Tibial nerve (tissue), 4 donors: Measurements from ENCODE around the gene RRM2.

ENCODE experiments used
- CTCF ChIP-seq, 5 experiments: fragments of 200-600 bp in 3 of 5; fragments of 450-650 bp in 2 of 5; sonication (generic) in 3 of 5; IDR thresholded peaks; one replicate each; pipeline ENCODE4 v1.5.1; 2016 to 2019; ENCODE audit warnings: antibody characterized with exemption in 5 of 5, mild to moderate bottlenecking in 3 of 5, moderate library complexity in 2 of 5
- EP300 ChIP-seq, 2 donors: sonication (generic); formaldehyde crosslinking; IDR thresholded peaks; one replicate each; pipeline ENCODE4 v1.6.1; 2017; ENCODE audit warnings: antibody characterized with exemption in 2 of 2, mild to moderate bottlenecking in 1 of 2
- POLR2A ChIP-seq, 2 donors: fragments of 450-650 bp; IDR thresholded peaks; one replicate each; pipeline ENCODE4 v1.6.1; 2017; ENCODE audit warnings: antibody characterized with exemption in 2 of 2, mild to moderate bottlenecking in 2 of 2, moderate library complexity in 2 of 2

- TF ChIP-seq EP300 (IDR thresholded peaks at IDR 0.05) (no peak), CTCF (IDR thresholded peaks at IDR 0.05) (no peak), POLR2A (IDR thresholded peaks at IDR 0.05) (no peak)
These were observed 19.4 kb upstream of the RRM2 start for GRCh38 chr2:10103179-10103578.
